Upper lobe of left lung (tissue), 6 donors: ENCODE data around the gene ADGRG3. TPM values are rescaled to one million over a fixed set of nuclear protein-coding genes. Genes with fewer than 3 reads are reported as not detected.

Source experiments
- ATAC-seq, 2 donors: fragments of 200-7000 bp; cut with Tn5 transposase; one replicate each; pipeline ENCODE4 v1.9.1; 2022; ENCODE audit warnings: mild to moderate bottlenecking in 2 of 2, moderate library complexity in 2 of 2; ENCODE audit not compliant: low FRiP score in 2 of 2
- DNase-seq, 2 donors: peaks; one replicate each; pipeline ENCODE4 v3.0.0-alpha.2; 2019 to 2020
- H3K27ac ChIP-seq, 4 donors: fragments of 200-600 bp; sonication (generic); one replicate each; pipeline ENCODE4 v1.5.1; 2016 to 2019
- H3K27me3 ChIP-seq, 4 donors: fragments of 200-600 bp; sonication (generic); one replicate each; pipeline ENCODE4 v1.5.1; 2017 to 2019
- H3K36me3 ChIP-seq, 4 donors: fragments of 200-600 bp; sonication (generic); one replicate each; pipeline ENCODE4 v1.5.1; 2016 to 2019
- H3K4me1 ChIP-seq, 4 donors: fragments of 200-600 bp; sonication (generic); one replicate each; pipeline ENCODE4 v1.5.1; 2018 to 2019
- H3K4me3 ChIP-seq, 4 donors: fragments of 200-600 bp; sonication (generic); one replicate each; pipeline ENCODE4 v1.5.1; 2017 to 2019; ENCODE audit warnings: mild to moderate bottlenecking in 2 of 4, moderate library complexity in 1 of 4
- H3K9me3 ChIP-seq, 4 donors: fragments of 200-600 bp; sonication (generic); one replicate each; pipeline ENCODE4 v1.5.1; 2018 to 2019
- CTCF ChIP-seq, 6 experiments: fragments of 450-650 bp in 4 of 6; fragments of 200-600 bp in 2 of 6; sonication (generic) in 2 of 6; IDR thresholded peaks; one replicate each; pipeline ENCODE4 v1.5.1; 2016 to 2019; ENCODE audit warnings: antibody characterized with exemption in 6 of 6
- EP300 ChIP-seq, 4 donors: sonication (generic); formaldehyde crosslinking; IDR thresholded peaks; one replicate each; pipeline ENCODE4 v1.5.1; 2017; ENCODE audit warnings: antibody characterized with exemption in 4 of 4, control low read depth in 2 of 4
- POLR2A ChIP-seq, 4 donors: fragments of 450-650 bp; IDR thresholded peaks; one replicate each; pipeline ENCODE4 v1.5.1; 2016 to 2017; ENCODE audit warnings: antibody characterized with exemption in 4 of 4, mild to moderate bottlenecking in 2 of 4
- POLR2AphosphoS5 ChIP-seq, 2 donors: sonication (generic); formaldehyde crosslinking; IDR thresholded peaks; one replicate each; pipeline ENCODE4 v1.5.1; 2017; ENCODE audit warnings: antibody characterized with exemption in 2 of 2
- WGBS, 2 donors: methylation state at CpG; one replicate each; pipeline ENCODE4 v1.1.5; 2017 to 2018; 5-methylcytosine and 5-hydroxymethylcytosine counted together
- total RNA-seq, 6 donors: library from RNA; depleted of rRNA in 4 of 6; stranded (reverse); fragments of >200 nt in 4 of 6; gene quantifications; one replicate each; pipeline versions ENCODE4 v1.1.0 to v1.2.1, GENCODE V29; 2016 to 2021
- donor health status: DM: no; HTN: no; CAD: no; lungs with moderate emphysema.
- donor health status: DM: no; HTN: yes; CAD: no; lungs with severe emphysema.

The ADGRG3 gene
- total RNA-seq, 6 donors from 2014 or later = 3.1 to 17.2 (median 8.4) TPM

GRCh38 chr16:57653936-57654335 lies 14.2 kb upstream of the ADGRG3 start:
- DNase-seq (peak in 1 of 2 donors; percentile 79), ATAC-seq (no peak)
- H3K27me3 ChIP-seq = no peaks in the 10 kb centered on the region
- WGBS, 2 donors = 38 to 78% methylated on average over 3 to 16 of the region's 16 CpGs
- H3K27ac ChIP-seq = no peak overlapping the region
- TF ChIP-seq EP300 (IDR thresholded peaks at IDR 0.05) = no peak
- TF ChIP-seq POLR2A (IDR thresholded peaks at IDR 0.05) = no peak
- TF ChIP-seq CTCF (IDR thresholded peaks at IDR 0.05) = no peak
- no peak for TF ChIP-seq POLR2AphosphoS5 (IDR thresholded peaks at IDR 0.05)
- no peak overlapping the region for H3K4me3 ChIP-seq
- H3K9me3 ChIP-seq = no peaks in the 10 kb centered on the region
- H3K4me1 ChIP-seq = peaks cover 0 to under 1% (median 0%) of the 10 kb centered on the region in 4 donors
- H3K36me3 ChIP-seq = peaks cover 0 to 79% (median 39%) of the 10 kb centered on the region in 4 donors

DNA sequence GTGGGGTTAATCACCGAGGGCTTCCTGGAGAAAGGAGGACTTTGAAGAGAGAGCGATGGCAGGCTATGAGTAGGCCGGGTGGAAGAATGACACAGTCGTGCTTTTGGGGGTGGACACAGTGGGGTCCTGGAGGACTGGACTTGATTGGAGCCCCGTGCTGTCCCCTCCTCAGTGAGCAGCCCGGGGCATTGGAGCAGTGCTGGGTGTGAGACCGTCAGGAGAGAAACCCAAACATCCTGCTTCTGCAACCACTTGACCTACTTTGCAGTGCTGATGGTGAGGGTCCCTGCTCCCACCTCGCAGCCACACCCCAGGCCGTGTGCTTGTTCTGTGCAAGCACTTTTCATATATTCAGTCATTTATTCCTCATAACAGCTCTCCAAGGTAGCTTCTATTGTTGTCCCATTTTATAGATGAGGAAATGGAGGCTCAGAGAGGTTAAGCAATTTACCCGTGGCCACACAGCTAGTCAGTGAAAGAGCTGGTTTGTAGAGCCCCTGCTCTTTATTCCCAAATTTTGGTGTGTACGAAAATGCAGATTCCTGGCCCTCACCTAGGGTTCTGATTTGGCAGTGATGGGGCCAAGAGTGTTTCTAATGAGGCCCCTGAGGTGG lies 11.7 kb upstream of the ADGRG3 start:
- Histone ChIP-seq H3K9me3 (no peaks in the 10 kb centered on the region), H3K4me1 (no peaks in the 10 kb centered on the region), H3K36me3 (peaks cover 0 to 89% (median 51%) of the 10 kb centered on the region in 4 donors), H3K4me3 (no peak overlapping the region), H3K27ac (no peak overlapping the region), H3K27me3 (no peaks in the 10 kb centered on the region)
- ATAC-seq (no peak), DNase-seq (no peak)
- 81 to 85% methylated on average over 11 of the region's 11 CpGs for WGBS, 2 donors
- TF ChIP-seq EP300 (IDR thresholded peaks at IDR 0.05) (no peak), POLR2A (IDR thresholded peaks at IDR 0.05) (no peak), CTCF (IDR thresholded peaks at IDR 0.05) (no peak), POLR2AphosphoS5 (IDR thresholded peaks at IDR 0.05) (no peak)

DNA sequence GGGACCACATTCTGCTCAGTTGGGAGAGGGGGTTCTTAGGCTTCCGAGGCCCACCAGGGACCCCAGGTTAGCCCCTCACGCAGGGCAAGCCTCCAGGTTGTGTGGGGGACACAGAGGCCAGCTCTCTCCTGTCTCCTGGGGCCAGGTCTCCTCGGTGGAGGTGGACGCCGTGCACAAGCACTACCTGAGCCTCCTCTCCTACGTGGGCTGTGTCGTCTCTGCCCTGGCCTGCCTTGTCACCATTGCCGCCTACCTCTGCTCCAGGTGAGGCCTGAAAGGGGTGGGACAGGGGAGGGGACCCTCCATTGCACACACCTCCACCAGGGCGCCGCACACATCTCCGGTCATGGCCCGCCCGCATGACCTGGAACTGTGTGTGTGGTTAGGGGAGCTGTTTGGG lies 10.9 kb upstream of the ADGRG3 start:
- DNase-seq = peak in 1 of 2 donors; percentile 52
- Histone ChIP-seq H3K27me3 (no peaks in the 10 kb centered on the region), H3K27ac (no peak overlapping the region), H3K4me3 (no peak overlapping the region), H3K36me3 (peaks cover 0 to 89% (median 52%) of the 10 kb centered on the region in 4 donors), H3K9me3 (no peaks in the 10 kb centered on the region), H3K4me1 (no peaks in the 10 kb centered on the region)
- 78 to 92% methylated on average over 5 to 13 of the region's 13 CpGs for WGBS, 2 donors
- TF ChIP-seq POLR2A (IDR thresholded peaks at IDR 0.05) (no peak), POLR2AphosphoS5 (IDR thresholded peaks at IDR 0.05) (no peak), CTCF (IDR thresholded peaks at IDR 0.05) (no peak), EP300 (IDR thresholded peaks at IDR 0.05) (no peak)
- ATAC-seq = no peak

GRCh38 chr16:57658130-57658877 lies 9.8 kb upstream of the ADGRG3 start:
- no peak for TF ChIP-seq EP300 (IDR thresholded peaks at IDR 0.05)
- TF ChIP-seq POLR2A (IDR thresholded peaks at IDR 0.05) = no peak
- no peak for TF ChIP-seq POLR2AphosphoS5 (IDR thresholded peaks at IDR 0.05)
- no peak for TF ChIP-seq CTCF (IDR thresholded peaks at IDR 0.05)
- no peaks in the 10 kb centered on the region for H3K4me1 ChIP-seq
- H3K27ac ChIP-seq = no peak overlapping the region
- H3K36me3 ChIP-seq = peaks cover 0 to 91% (median 57%) of the 10 kb centered on the region in 4 donors
- no peak for ATAC-seq
- no peak for DNase-seq
- 81 to 92% methylated on average over 10 of the region's 10 CpGs for WGBS, 2 donors
- no peak overlapping the region for H3K4me3 ChIP-seq
- no peaks in the 10 kb centered on the region for H3K27me3 ChIP-seq
- H3K9me3 ChIP-seq = no peaks in the 10 kb centered on the region
